Measurements from ENCODE around the gene HOXA11.

GRCh38 chr7:27147199-27148030 lies 37.6 kb downstream of the HOXA11 start, which contains the start of gene HOXA6:
- TF ChIP-seq POLR2AphosphoS5 (IDR thresholded peaks at IDR 0.05) = no peak
- TF ChIP-seq, protein P1, sequence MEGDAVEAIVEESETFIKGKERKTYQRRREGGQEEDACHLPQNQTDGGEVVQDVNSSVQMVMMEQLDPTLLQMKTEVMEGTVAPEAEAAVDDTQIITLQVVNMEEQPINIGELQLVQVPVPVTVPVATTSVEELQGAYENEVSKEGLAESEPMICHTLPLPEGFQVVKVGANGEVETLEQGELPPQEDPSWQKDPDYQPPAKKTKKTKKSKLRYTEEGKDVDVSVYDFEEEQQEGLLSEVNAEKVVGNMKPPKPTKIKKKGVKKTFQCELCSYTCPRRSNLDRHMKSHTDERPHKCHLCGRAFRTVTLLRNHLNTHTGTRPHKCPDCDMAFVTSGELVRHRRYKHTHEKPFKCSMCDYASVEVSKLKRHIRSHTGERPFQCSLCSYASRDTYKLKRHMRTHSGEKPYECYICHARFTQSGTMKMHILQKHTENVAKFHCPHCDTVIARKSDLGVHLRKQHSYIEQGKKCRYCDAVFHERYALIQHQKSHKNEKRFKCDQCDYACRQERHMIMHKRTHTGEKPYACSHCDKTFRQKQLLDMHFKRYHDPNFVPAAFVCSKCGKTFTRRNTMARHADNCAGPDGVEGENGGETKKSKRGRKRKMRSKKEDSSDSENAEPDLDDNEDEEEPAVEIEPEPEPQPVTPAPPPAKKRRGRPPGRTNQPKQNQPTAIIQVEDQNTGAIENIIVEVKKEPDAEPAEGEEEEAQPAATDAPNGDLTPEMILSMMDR (IDR thresholded peaks at IDR 0.05 in 8 of 11, conservative IDR thresholded peaks at IDR 0.05 in 3 of 11) = no peak
